ENCODE measurements around the gene THRB. TPM values are rescaled to one million over a fixed set of nuclear protein-coding genes. Genes with fewer than 3 reads are reported as not detected.

The THRB gene
- total and polyA plus RNA-seq, 2 experiments from 2014 or later, result 3.3 to 5.1 TPM

DNA sequence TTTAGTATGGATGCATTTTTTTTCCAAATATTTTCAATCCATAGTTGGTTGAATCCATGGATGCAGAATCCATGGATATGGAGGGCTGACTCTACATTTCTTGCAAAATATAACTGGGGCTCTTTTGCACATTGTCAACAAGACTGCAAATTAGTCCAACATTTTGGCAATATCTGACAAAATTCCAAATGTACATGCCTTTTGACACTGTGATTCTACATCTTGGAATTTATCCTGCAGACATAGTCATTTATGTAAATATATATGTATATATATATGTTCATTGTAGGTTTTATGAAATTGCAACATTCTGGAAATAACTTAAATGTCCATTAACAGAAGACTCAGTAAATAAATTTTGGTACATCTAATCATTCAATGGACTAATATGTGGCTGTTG is 203.0 kb downstream of the THRB start:
- H3K4me3 ChIP-seq, result no peak overlapping the region
- no peak for DNase-seq
- H2AFZ ChIP-seq, result no peak overlapping the region
- H3K36me3 ChIP-seq (ENCODE audit: low read depth), result no peaks in the 10 kb centered on the region
- H4K20me1 ChIP-seq (ENCODE audit: insufficient read depth), result no peaks in the 10 kb centered on the region
- TF ChIP-seq EZH2 (IDR thresholded peaks at IDR 0.05; ENCODE audit: insufficient read depth, poor library complexity, severe bottlenecking) (no peak), EZH2phosphoT487 (IDR thresholded peaks at IDR 0.05; ENCODE audit: insufficient read depth, low read depth) (no peak)
- H3K9me3 ChIP-seq (ENCODE audit: low read depth), result no peaks in the 10 kb centered on the region
- H3F3A ChIP-seq (ENCODE audit: insufficient read depth), result no peaks in the 10 kb centered on the region
- peaks cover 9% of the 10 kb centered on the region; the same call in 1 of the 2 replicates for H3K4me1 ChIP-seq (ENCODE audit: insufficient read depth)
- H3K9me2 ChIP-seq (ENCODE audit: insufficient read depth), result no peaks in the 10 kb centered on the region
- H3K79me2 ChIP-seq (ENCODE audit: insufficient read depth), result no peaks in the 10 kb centered on the region
- H3K27me3 ChIP-seq (replicated peaks; ENCODE audit: insufficient read depth), result no peaks in the 10 kb centered on the region
- H3K27ac ChIP-seq, result no peak overlapping the region
- no peak overlapping the region for H3K9ac ChIP-seq
- in situ Hi-C loops (cut with MboI), result no loop called here
- no peak overlapping the region for H3K4me2 ChIP-seq (ENCODE audit: unreplicated experiment)

DNA sequence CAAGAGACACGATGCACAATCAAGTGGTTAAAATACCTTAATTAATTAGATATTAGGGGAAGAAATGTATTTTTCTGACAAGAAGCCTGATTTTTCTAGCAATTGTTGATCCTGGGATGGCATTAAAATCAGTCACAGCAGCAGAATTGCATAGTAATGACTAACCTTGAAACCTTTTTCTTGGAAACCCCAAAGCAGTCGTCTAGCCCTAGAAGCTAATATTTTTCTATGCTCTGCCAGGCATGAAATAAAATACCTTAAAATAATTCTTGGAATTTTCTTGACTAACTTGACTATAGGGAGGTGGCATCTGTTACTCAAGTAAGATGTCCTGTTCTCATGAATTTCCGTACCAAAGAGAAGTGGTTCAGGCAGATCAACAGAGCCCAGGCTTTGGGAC is 204.1 kb downstream of the THRB start:
- peak; percentile 52 for DNase-seq
- 43 to 46% methylated on average over 3 of the region's 3 CpGs for WGBS, 2 experiments (ENCODE audit: low coverage in 1 of 2, low lambda C conversion rate in 2 of 2, missing lambda C conversion rate in 2 of 2)

DNA sequence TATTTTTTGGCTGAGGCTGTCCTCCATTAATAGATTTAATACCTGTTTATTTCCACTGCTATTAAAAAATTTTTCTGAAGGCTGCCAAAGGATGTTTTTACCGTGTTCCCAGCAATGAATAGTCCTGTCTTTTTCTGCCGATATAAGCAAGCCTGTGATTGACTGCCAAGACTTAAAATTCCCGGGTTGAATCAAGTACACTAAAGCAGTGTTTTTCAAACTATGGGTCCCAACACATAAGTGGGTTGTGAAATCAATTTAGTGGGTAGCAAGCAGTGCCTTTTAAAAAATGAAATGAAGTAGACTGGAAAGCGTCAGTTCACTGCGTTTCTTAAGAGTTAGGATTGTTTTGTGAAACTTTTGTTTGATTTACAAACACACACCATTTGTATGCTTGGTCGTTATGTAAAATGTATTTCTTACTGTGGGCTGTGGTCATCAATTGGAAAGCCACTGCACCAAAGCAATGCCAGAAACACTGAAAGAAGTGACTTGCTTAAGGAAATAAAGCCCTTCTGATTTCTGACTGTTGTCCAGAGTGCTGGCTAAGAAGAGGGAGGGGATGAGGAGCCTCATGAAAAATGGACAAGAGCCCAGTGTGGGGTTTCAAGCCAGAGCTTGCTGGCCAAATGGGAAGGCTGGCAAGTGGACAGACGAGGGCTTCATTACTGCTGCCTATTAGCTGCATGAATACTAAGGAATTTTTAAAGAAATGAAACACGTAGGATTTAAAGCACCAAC is 206.0 kb downstream of the THRB start:
- no peak for TF ChIP-seq EZH2phosphoT487 (IDR thresholded peaks at IDR 0.05; ENCODE audit: insufficient read depth, low read depth)
- no peak for TF ChIP-seq EZH2 (IDR thresholded peaks at IDR 0.05; ENCODE audit: insufficient read depth, poor library complexity, severe bottlenecking)
- H4K20me1 ChIP-seq (ENCODE audit: insufficient read depth), result no peaks in the 10 kb centered on the region
- no peak overlapping the region for H3K9ac ChIP-seq
- H3K4me3 ChIP-seq, result no peak overlapping the region
- no peak overlapping the region for H3K4me2 ChIP-seq (ENCODE audit: unreplicated experiment)
- DNase-seq, result no peak
- no peaks in the 10 kb centered on the region for H3K36me3 ChIP-seq (ENCODE audit: low read depth)
- no peaks in the 10 kb centered on the region for H3F3A ChIP-seq (ENCODE audit: insufficient read depth)
- H3K27ac ChIP-seq, result no peak overlapping the region
- H3K9me3 ChIP-seq (ENCODE audit: low read depth), result no peaks in the 10 kb centered on the region
- no peak overlapping the region for H2AFZ ChIP-seq
- no peaks in the 10 kb centered on the region for H3K79me2 ChIP-seq (ENCODE audit: insufficient read depth)
- WGBS, 2 experiments (ENCODE audit: low coverage in 1 of 2, low lambda C conversion rate in 2 of 2, missing lambda C conversion rate in 2 of 2), result 48 to 50% methylated on average over 8 of the region's 8 CpGs
- in situ Hi-C loops (cut with MboI), result no loop called here
- H3K4me1 ChIP-seq (ENCODE audit: insufficient read depth), result peaks cover 9% of the 10 kb centered on the region; the same call in 1 of the 2 replicates
- H3K27me3 ChIP-seq (replicated peaks; ENCODE audit: insufficient read depth), result no peaks in the 10 kb centered on the region
- H3K9me2 ChIP-seq (ENCODE audit: insufficient read depth), result no peaks in the 10 kb centered on the region

More for the DNA sequence above, 204.1 kb downstream of the THRB start:
- no peaks in the 10 kb centered on the region for H3F3A ChIP-seq (ENCODE audit: insufficient read depth)
- H3K4me2 ChIP-seq (ENCODE audit: unreplicated experiment), result no peak overlapping the region
- H3K79me2 ChIP-seq (ENCODE audit: insufficient read depth), result no peaks in the 10 kb centered on the region
- no peaks in the 10 kb centered on the region for H3K9me2 ChIP-seq (ENCODE audit: insufficient read depth)
- H4K20me1 ChIP-seq (ENCODE audit: insufficient read depth), result no peaks in the 10 kb centered on the region
- H3K9me3 ChIP-seq (ENCODE audit: low read depth), result no peaks in the 10 kb centered on the region
- in situ Hi-C loops (cut with MboI), result no loop called here
- no peak overlapping the region for H3K9ac ChIP-seq
- TF ChIP-seq EZH2 (IDR thresholded peaks at IDR 0.05; ENCODE audit: insufficient read depth, poor library complexity, severe bottlenecking), result no peak
- TF ChIP-seq EZH2phosphoT487 (IDR thresholded peaks at IDR 0.05; ENCODE audit: insufficient read depth, low read depth), result no peak
- H3K4me3 ChIP-seq, result no peak overlapping the region
- H3K27me3 ChIP-seq (replicated peaks; ENCODE audit: insufficient read depth), result no peaks in the 10 kb centered on the region
- no peak overlapping the region for H3K27ac ChIP-seq
- no peak overlapping the region for H2AFZ ChIP-seq
- H3K36me3 ChIP-seq (ENCODE audit: low read depth), result no peaks in the 10 kb centered on the region
- peaks cover 9% of the 10 kb centered on the region; the same call in 1 of the 2 replicates for H3K4me1 ChIP-seq (ENCODE audit: insufficient read depth)

DNA sequence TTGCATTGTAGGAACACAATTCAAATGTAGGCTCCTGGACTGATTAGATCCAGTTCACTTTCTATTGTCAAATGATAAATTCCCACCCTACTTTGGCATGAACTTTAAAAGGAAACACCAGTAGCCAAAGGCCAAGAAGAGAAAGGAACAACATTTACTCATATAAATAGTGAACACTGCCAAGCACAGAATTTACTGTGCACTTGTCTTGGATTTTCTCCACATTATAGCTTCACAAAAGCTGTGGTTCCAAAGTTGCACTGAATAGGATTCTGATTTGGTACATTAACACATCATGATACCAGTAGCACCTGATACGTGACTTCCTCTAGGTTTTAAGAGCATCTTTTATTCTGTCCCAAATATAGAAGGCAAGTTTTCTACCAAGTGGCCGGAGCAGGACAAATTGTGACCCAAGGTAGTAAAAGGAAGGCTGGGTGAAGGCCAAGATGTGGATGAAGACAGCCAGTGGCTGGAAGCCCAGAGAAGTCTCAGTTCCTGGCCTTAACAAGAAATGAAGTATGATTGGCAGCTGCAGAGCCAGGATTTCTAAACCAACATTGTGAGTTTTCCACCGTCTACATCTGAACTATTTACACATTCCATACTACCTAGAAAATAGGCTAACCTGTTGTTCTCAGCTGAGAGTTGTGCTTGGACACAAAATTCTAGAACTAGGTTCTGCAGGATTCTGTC is 206.7 kb downstream of the THRB start:
- in situ Hi-C loops (cut with MboI), result no loop called here
- 76 to 80% methylated on average over 3 of the region's 3 CpGs for WGBS, 2 experiments (ENCODE audit: low coverage in 1 of 2, low lambda C conversion rate in 2 of 2, missing lambda C conversion rate in 2 of 2)

More for the DNA sequence above, 206.7 kb downstream of the THRB start:
- Histone ChIP-seq H3K79me2 (ENCODE audit: insufficient read depth) (no peaks in the 10 kb centered on the region), H3K4me3 (no peak overlapping the region), H4K20me1 (ENCODE audit: insufficient read depth) (no peaks in the 10 kb centered on the region), H3K4me2 (ENCODE audit: unreplicated experiment) (no peak overlapping the region), H3K9ac (no peak overlapping the region), H3K36me3 (ENCODE audit: low read depth) (no peaks in the 10 kb centered on the region), H3F3A (ENCODE audit: insufficient read depth) (no peaks in the 10 kb centered on the region), H2AFZ (no peak overlapping the region), H3K9me2 (ENCODE audit: insufficient read depth) (no peaks in the 10 kb centered on the region), H3K9me3 (ENCODE audit: low read depth) (no peaks in the 10 kb centered on the region), H3K4me1 (ENCODE audit: insufficient read depth) (peaks cover 9% of the 10 kb centered on the region; the same call in 1 of the 2 replicates), H3K27ac (no peak overlapping the region), H3K27me3 (replicated peaks; ENCODE audit: insufficient read depth) (no peaks in the 10 kb centered on the region)
- TF ChIP-seq EZH2 (IDR thresholded peaks at IDR 0.05; ENCODE audit: insufficient read depth, poor library complexity, severe bottlenecking) (no peak), EZH2phosphoT487 (IDR thresholded peaks at IDR 0.05; ENCODE audit: insufficient read depth, low read depth) (no peak)
- DNase-seq, result no peak

Data from GM23248 (cell line).